Iris pigment epithelial cell (primary cell): Measurements from ENCODE around the gene COL24A1.
"Not testable (repeated sequence)": the region's sequence is repeated elsewhere in the genome, so short reads cannot be mapped to it uniquely, and the experiment has no call there.

ENCODE experiments used
- DNase-seq: peaks from one replicate; pipeline ENCODE4 v3.0.0-alpha.2; 2011; ENCODE audit warnings: low read depth

Gene COL24A1

DNA sequence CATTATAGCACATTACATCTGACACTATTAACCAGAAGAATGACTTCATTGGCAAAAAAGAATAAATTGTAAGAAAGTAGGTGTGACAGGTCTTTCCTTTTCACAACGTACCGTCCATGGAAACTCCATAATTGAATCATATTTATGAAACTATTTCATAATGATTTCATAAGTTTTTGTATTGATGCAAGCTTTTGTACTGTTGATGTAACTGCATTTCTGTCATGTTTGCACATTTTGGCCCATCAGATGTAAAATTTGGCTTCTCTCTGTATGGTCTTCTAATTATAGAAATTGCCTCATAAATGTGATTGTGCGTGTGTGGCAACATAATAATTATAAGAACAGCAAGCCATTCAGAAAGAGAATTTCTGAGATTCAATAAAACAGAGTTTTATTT is 267.7 kb downstream of the COL24A1 start:
- peak; percentile 3 for DNase-seq

DNA sequence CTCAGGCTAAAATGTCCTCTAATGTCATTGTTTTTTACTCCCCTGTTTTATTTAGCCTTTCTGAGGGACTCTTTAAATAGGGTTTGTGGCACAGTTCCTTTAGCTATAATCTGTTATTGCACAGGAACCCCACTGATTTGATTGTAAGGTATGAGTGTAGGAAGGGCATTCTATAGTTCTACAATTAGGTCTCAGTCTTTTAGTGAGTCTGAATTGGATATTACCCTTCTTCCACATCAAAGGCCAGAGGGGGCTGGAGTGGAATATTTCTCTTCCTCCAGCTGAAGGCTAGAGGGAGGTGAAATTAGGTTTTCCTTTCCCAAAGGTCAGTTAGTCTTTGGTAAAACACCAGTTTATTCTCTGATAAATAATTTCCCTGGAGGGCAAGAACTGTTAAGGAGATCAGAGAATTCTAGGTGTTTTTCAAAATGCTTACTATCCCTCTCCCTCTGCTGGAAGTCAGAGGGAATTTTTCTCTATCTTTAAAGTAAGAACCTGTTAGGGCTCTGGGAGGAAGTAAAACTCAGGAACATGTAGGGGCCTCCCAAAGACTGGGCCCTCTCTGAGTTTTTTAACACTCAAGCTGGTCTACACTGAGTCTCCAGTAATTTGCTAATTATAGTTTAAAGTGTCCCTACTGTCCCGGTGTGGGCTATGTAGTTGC is 272.1 kb downstream of the COL24A1 start:
- DNase-seq, result peak; percentile 23

DNA sequence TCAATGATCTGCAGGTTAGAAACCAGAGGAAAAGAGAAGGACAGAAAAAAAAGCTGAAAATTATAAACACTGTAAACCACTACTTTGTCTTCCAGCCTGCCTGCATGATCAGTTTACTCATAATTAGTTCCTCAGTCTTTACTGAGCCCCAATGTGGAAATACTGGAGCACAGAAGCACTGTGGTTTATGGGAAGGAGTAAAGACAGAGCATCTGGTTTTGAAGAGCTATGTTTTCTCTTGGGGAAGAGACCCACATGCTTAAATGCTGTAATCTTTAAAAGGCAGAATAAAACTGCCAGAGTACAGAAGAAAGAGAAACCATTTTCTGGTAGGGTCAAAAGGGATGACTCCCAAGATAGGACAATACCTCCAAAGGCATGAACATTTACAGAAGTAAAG is 289.4 kb downstream of the COL24A1 start:
- no peak for DNase-seq

DNA sequence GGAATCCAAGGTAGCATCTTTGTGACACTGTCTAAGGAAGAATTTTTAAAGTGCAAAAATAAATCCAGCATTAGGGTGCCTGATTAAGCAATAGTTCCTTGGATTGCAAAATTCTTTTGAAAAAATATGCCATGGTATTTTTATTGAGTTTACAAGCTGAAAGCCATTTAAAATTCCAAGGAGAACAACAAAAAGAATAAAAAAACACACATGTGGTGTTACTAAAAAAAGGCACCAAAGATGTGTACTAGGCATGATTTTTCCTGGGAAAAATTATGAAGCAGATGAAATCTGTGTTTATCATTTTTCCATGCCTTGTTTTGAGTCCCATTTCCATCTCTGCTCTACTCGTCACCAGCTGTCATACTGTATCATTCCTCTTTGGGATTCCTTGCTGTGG is 291.4 kb downstream of the COL24A1 start:
- peak; percentile 29 for DNase-seq

DNA sequence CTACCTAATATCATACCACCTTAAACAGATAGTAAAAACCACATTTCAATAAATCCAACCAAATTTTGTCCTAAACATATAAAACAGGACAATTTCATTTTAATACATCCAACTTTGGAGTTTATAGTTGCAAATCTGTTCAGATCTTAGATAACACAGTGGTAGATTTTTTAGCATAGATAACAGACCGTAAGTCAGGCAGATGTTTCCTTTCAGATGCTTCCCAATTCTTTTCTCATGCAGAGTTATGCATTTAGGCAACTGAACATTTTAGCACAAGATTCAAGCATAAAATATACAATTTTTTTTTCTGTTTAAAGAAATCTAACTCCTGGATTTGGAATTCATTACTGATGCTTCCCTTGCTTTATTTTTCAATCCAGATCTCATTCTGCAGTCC is 291.8 kb downstream of the COL24A1 start:
- DNase-seq, result no peak

DNA sequence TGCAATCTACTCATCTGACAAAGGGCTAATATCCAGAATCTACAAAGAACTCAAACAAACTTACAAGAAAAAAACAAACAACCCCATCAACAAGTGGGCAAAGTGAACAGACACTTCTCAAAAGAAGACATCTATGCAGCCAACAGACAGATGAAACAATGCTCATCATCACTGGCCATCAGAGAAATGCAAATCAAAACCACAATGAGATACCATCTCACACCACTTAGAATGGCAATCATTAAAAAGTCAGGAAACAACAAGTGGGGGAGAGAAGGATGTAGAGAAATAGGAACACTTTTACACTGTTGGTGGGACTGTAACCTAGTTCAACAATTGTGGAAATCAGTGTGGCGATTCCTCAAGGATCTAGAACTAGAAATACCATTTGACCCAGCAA is 292.9 kb downstream of the COL24A1 start:
- DNase-seq, result not testable (repeated sequence)

DNA sequence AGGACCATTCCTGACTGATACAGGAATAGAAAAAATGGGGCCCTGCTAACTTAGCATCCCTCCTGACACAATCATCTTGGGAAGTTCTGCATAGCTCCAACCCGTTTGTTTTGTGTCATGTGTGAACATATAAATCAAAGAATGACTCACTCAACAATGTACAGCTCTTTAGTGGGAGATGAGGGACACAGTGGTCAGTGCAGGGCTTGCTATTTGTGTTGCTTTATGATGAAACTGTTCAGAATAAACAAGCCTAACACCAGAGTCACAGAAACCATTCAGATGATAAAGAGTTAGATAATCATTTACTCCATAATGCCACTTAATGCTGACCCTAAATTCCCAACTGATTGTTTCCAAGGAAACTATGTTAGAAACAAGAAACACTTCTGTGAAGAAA is 294.1 kb downstream of the COL24A1 start:
- DNase-seq, result peak; percentile 40

DNA sequence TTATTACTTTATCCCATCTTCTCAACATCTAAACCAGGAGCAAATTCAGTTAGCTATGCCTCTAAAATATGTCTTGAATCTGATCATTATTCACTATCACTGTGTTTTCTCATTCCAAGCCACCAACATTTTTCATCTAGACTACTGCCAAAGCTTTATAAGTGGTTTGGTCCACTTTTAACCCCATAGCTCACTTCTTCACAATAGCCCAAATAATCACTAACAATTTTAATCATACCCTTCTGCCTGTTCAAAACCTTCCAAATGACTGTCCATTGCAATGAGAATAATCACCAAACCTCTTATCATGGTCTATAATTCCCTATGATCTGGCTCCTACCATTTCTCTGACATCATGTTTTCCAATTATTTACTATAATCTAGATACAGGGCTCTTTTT is 298.6 kb downstream of the COL24A1 start:
- DNase-seq, result no peak

DNA sequence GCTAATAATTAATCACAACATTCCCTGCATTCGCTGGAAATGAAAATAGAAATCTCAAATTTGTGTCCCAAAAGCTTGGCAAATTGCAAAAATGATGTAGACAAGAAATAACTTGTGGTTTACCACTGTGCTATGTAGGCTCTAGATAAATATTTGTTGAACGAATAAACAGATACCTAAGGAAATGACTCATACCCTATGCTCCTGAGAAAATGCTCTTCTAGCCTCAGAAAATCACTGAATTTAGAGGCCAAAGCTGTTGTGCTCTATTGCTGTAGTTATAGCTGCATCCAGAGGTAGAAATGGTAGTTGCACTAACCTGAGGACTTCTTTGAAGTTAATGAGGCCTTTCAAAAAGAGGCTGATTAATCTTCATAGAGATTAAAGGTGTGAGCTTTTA is 306.3 kb downstream of the COL24A1 start:
- DNase-seq, result peak; percentile 97

DNA sequence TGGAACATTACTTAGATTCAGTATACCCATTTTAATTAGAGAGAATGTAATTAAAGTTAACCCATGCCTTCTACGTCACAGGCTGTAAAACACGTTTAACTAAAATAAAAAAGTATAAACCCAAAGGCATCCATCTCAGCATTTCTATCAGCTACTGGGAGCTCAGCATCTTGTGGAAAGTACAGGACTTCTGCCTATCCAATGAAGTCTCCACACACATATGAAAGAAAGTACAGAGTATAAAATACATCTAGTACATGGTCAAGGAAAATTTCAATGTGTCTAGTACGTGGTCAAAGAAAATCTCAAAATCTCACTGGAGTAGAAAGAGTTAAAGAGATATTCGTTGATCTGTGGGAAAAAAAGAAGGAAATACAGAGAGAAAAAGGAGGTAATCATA is 306.9 kb downstream of the COL24A1 start:
- DNase-seq, result peak; percentile 6

DNA sequence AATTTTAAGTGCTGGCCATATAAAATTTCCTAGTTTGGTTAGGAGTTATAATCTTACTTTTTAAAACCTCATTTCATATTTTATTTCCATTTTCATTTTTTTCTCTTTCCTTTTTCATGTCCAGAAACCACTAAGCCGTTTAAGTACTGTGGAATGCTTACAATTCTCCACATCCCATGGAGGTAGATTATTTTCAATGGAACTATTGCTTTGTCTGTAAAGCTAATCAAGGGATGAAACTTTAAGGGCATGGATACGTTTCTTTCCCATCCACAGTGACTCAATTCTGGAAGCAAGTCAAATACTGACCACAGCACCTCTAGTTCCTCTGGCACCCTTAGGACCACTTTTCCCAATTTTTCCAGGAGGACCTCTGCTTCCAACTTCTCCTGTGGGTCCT is 309.2 kb downstream of the COL24A1 start:
- DNase-seq, result peak; percentile 39

DNA sequence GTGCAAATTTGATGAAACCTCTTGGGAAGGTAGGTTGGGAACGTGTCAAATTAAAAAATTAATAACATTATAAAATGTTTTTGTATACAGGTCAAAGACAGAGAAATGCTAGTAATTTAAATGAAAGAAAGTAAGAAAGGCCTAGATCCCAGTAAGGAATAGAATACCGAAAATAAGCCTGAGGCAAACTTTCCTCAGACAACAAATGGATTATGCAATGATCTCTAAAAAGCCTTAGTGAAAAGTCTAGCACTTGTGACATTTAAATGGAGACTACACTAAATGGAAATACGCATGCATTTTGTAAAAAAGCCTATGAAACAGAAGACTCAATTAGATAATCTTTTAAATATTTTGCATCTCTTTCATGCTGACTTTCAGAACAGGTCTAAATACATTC is 309.9 kb downstream of the COL24A1 start:
- peak; percentile 20 for DNase-seq

DNA sequence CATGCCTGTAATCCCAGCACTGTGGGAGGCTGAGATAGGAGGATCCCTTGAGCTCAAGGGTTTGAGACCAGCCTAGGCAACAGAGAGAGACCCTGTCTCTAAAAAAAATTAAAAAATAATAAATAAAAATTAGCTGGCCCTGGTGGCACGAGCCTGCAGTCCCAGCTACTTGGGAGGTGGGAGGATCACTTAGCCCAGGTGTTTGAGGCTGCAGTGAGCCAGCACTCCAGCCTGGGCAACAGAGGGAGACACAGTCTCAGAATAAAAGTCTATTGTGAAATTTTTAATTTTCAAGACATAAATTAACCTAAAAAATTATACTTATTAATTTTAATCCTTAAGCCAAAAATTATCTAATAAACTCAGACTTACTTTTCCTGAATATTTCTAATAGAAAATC is 317.1 kb downstream of the COL24A1 start:
- DNase-seq, result no peak

DNA sequence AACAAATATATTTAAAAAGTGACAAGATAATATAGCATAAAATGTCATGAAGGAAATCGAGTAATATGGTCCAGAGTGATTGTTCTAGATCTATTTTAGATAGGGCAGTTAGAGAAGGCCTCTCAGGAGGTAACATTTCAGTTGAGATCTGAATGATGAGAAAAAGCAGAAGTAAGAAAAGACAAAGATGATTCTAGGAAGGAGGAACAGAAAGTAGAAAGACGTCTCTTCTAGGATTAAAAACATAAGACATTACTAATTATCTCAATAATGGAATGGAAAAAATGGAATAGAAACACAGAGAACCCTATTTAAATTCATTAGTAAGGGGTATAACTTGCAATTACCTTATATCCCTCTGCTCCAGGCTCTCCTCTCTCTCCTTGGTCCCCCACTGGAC is 318.3 kb downstream of the COL24A1 start:
- DNase-seq, result no peak

DNA sequence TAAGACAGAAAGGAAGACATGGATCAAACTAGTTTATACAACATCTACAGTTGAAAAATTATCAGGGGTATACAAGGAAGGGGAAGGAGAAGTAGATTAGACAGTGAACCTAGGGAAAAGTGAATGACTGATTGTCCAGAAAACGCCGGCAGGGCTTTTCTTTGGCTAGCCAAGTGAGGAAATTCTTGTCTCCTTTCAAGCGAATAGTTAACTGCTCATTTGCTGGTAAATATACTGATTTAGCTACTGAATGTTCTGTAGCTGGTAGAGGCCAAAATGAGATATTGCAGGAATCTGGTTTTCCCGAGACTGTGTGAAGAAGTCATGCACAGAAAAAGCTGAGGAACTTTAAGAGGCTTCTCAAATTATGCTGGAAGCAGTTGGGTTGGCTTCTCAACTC is 319.8 kb downstream of the COL24A1 start:
- no peak for DNase-seq

DNA sequence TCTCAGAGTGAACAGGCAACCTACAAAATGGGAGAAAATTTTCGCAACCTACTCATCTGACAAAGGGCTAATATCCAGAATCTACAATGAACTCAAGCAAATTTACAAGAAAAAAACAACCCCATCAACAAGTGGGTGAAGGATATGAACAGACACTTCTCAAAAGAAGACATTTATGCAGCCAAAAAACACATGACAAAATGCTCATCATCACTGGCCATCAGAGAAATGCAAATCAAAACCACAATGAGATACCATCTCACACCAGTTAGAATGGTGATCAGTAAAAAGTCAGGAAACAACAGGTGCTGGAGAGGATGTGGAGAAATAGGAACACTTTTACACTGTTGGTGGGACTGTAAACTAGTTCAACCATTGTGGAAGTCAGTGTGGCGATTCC is 323.4 kb downstream of the COL24A1 start:
- not testable (repeated sequence) for DNase-seq

DNA sequence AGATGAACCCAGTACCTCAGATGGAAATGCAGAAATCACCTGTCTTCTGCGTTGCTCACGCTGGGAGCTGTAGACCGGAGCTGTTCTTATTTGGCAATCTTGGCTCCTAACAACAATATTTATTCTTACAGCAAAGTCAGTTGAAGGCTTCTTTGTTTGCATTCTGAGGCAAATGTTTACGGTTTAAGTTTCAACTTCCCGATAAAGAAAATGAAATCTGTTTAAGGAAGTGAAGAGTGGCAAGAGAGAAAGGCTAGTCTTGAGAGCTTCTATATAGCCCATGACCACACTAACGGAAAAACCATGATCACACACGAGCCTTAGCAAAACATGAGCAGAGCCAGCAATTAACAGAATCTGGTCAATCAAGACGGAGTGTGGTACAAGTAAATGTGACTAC is 325.7 kb downstream of the COL24A1 start:
- DNase-seq, result no peak

DNA sequence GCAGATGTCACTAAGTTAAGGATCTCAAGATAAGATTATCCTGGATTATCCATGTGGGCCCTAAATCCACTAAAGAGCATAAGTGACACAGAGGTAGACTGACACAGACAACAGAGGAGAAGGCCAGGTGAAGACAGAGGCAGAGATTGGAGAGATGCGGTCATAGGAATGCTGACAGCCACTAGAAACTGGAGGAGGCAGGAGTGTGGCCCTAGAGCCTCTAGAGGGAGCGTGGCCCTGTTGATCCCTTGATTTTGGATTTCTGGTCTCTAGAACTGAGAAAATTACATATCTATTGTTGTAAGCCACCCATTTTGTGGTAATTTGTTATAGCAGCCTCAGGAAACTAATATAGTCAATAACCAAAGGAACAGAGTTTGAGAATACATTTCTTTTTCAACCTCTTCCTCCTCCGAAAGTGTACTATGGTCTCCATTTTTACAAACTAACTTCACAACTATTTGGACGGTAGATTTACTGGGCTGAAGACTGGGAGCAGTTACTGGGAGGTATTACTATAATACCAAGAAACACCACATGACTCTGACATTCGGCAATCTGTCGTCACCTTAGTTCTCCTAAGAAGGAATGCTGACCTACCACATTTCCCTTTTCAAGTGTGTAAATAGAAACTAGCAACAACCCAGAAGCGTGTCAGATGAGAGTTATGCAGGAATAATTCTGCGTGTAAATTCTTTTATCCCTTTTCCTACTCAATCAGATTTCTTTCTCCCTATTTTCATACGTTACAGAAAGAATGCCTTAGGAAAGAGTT is 332.3 kb downstream of the COL24A1 start:
- no peak for DNase-seq

DNA sequence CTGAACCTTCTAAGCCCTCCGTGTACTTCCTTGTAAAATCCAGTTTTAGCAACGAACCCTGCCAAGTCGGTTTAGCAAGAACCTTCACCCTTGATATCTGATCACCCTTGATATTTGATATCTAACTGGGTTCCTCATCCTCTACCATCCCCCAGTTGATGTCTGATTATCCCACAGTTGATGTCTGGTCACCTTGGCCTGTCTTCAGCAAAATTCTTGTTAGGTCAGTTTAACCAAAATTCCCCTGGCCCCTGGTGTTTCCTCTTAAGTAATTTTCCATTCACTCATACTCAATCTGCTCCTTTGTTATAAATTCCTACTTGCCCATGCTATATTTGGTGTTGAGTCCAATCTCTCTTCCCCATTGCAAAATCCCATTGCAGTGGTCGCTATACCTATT is 333.9 kb downstream of the COL24A1 start:
- DNase-seq, result peak; percentile 24

DNA sequence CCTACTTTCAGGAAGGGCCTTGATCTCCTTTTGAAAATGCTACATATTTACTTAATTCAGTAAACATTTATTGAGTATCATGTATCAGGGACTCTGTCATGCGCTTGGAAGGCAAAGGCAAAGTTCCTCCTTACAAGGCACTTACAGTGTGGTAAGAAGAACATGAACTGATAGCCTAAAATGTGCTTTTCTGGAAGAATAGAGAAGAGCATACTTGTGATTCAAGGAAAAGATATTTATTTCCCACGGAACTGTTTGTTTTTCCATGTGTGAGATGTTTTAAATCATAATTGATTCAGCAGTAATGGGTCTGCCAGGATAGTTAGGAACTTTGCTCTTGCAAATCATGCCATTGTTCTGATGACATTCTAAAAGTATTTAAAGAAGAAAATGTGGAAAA is 338.2 kb downstream of the COL24A1 start:
- DNase-seq, result peak; percentile 23

DNA sequence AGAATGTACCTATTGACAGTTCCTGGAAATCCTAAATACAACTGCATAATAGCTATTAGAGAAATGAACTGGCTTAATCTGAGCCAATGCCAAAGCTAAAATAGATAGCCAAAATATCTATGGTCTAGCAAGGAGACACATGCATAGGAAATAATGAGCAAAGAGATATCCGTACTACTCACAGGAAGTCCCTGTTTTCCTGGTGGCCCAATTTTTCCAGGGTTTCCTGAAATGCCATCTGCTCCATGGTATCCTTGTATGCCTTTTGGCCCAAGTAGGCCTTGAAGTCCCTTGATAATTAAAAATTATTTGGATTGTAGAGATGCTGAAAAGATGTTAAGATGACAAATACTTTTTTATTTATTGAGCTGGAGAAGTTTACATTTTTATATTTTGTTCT is 340.0 kb downstream of the COL24A1 start:
- DNase-seq, result no peak

DNA sequence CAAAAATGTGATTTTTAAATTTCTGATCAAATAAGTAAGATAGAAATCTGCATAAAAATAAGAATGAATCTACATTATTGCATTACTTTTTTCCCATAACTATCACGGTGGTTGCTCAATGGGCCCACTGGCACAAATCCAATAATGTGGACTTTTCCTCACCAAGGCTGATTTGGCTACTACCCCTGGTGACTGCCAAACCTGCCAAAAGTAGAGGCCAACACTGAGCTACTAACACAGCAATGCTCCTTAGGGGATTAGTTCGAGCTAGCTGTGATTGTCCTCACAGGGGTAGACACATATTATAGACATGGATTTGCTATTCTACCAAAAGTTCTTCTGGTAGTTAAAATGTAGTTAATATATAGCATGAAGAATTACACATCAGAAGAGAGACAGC is 340.7 kb downstream of the COL24A1 start:
- no peak for DNase-seq

DNA sequence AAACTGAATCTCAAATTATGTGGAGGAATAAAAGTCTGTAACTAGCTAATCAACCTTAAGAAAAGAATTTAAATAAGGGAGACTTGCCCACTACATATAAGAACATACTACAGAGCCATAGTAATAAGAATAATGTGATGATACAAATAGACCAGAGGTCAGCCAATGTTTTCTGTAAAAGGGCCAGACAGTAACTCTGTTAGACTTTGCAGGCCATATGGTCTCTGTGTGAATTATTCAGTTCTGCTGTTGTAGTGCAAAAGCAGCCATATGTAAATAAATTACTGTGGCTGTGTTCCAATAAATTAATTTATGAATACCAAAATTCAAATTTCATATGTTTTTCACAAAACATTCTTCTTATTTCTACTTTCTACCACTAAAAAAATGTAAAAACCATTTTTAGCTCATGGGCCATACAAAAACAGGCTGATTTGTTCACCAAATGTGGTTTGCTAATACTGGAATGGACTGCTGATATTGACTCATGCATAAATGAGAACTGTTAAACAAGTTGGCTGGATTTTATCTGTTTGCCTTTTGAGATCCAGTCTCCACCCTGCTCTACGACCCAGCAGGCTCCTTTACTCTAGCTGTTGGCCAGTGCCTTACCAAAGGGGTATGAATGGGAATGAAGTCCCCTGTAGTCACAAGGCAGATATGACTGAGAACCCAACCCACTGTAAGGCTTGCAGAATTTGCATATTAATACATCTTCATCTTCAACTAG is 350.2 kb downstream of the COL24A1 start:
- no peak for DNase-seq
